MM.1S (cell line): ENCODE measurements around the gene AQP12A.

Experiments
- CTCF ChIP-seq: fragments of 300-600 bp; sonication (generic); IDR thresholded peaks from 2 replicates; pipeline ENCODE4 v1.5.1; 2016; ENCODE audit warnings: antibody characterized with exemption, low read length, mixed read lengths
- EZH2phosphoT487 ChIP-seq: fragments of 300-600 bp; sonication (generic); IDR thresholded peaks from 2 replicates; pipeline ENCODE4 v1.6.1; 2018; ENCODE audit warnings: antibody characterized with exemption, low read length

- TF ChIP-seq CTCF (no peak), EZH2phosphoT487 (no peak)
Measured at GRCh38 chr2:240701736-240702639, 10.3 kb downstream of the AQP12A start.
